A549 (cell line): ENCODE measurements around the gene LRRC4B. TPM values are rescaled to one million over a fixed set of nuclear protein-coding genes. Genes with fewer than 3 reads are reported as not detected.

Source experiments
- ATAC-seq, 2 experiments: fragments of 200-7000 bp in 1 of 2; fragments of >200 bp in 1 of 2; cut with Nextera tagmentation in 1 of 2; cut with Tn5 transposase in 1 of 2; 3 replicates each; pipeline versions ENCODE4 v1.8.0 to v1.9.1; 2018 to 2020; ENCODE audit warnings: mild to moderate bottlenecking in 1 of 2, moderate library complexity in 1 of 2
- CTCF ChIA-PET: fragments of 300-600 bp; sonication (Branson Sonifier 250); formaldehyde crosslinking; extraction: SDS; loops from one replicate; lab custom pipeline; 2021; ENCODE audit warnings: antibody characterized with exemption, inconsistent platforms; lab: Yijun Ruan, JAX
- POLR2A ChIA-PET: fragments of 350-600 bp; formaldehyde crosslinking; extraction: SDS; loops from one replicate; lab custom pipeline; 2021; ENCODE audit warnings: antibody characterized with exemption, inconsistent platforms; lab: Yijun Ruan, JAX
- DNase-seq, 2 experiments: peaks; one replicate each; pipeline versions ENCODE4 v3.0.0 to v3.0.0-alpha.2; 2011 to 2016; ENCODE audit warnings: low read depth in 1 of 2, low spot score in 1 of 2
- FAIRE-seq: peaks from 2 replicates; lab custom pipeline; 2011; peaks lifted over from hg19 to GRCh38; lab: Jason Lieb, UNC
- H3K27ac ChIP-seq, 2 experiments: fragments of >200 bp; sonication (Bioruptor Twin); formaldehyde crosslinking; 3 replicates each; pipeline ENCODE4 v1.5.1; 2016 to 2017
- H3K4me1 ChIP-seq: fragments of >200 bp; sonication (Bioruptor Twin); formaldehyde crosslinking; 3 replicates; pipeline ENCODE4 v1.6.1; 2016
- H3K4me2 ChIP-seq: fragments of >200 bp; sonication (Bioruptor Twin); formaldehyde crosslinking; 3 replicates; pipeline ENCODE4 v1.6.1; 2016
- H3K4me3 ChIP-seq: fragments of >200 bp; sonication (Bioruptor Twin); formaldehyde crosslinking; 3 replicates; pipeline ENCODE4 v1.5.1; 2016
- H3K9me3 ChIP-seq: fragments of >200 bp; sonication (Bioruptor Twin); formaldehyde crosslinking; 3 replicates; pipeline ENCODE4 v1.6.1; 2016
- CHD2 ChIP-seq: fragments of 150-350 bp; IDR thresholded peaks from 2 replicates; pipeline ENCODE4 v1.6.1; 2014; ENCODE audit warnings: low read length; ENCODE audit not compliant: partially characterized antibody
- EP300 ChIP-seq, 2 experiments: fragments of >200 bp; sonication (Bioruptor Twin); formaldehyde crosslinking; IDR thresholded peaks; 2 replicates in 1 of 2; 3 replicates in 1 of 2; pipeline ENCODE4 v1.6.1; 2016 to 2017
- ESRRA ChIP-seq: fragments of 150-350 bp; IDR thresholded peaks from 2 replicates; pipeline ENCODE4 v1.6.1; 2014; ENCODE audit warnings: mild to moderate bottlenecking, low read length, borderline replicate concordance
- HDAC2 ChIP-seq: fragments of 200-600 bp; sonication (generic); IDR thresholded peaks from 2 replicates; pipeline ENCODE4 v1.6.1; 2016
- HOXB5 ChIP-seq: fragments of 250-450 bp; sonication (Bioruptor Pico); IDR thresholded peaks from 2 replicates; pipeline ENCODE4 v1.5.0; 2020; ENCODE audit warnings: mild to moderate bottlenecking, moderate library complexity
- KDM1A ChIP-seq: fragments of 200-600 bp; sonication (generic); IDR thresholded peaks from 2 replicates; pipeline ENCODE4 v1.6.1; 2016; ENCODE audit warnings: low read depth, mild to moderate bottlenecking
- PHF8 ChIP-seq: fragments of 200-600 bp; sonication (generic); IDR thresholded peaks from 2 replicates; pipeline ENCODE4 v1.6.1; 2016; ENCODE audit warnings: low read depth, mild to moderate bottlenecking, antibody characterized with exemption, moderate library complexity, borderline replicate concordance
- POLR2AphosphoS2 ChIP-seq: conservative IDR thresholded peaks from 2 replicates; pipeline ENCODE4 v1.6.1; 2012; ENCODE audit warnings: low read length, improper control_type of control experiment, inconsistent platforms
- WGBS: methylation state at CpG from one replicate; pipeline ENCODE4 v1.1.6; 2017; ENCODE audit errors: missing lambda C conversion rate; 5-methylcytosine and 5-hydroxymethylcytosine counted together
- polyA plus RNA-seq, 4 experiments: library from polyadenylated mRNA; depleted of rRNA in 3 of 4; stranded (reverse); fragments of >200 nt; fragmentation: RNase III in 1 of 4; extraction: RNeasy Plus Mini Kit Qiagen cat#74134 plus additional on column Dnase treatment in 1 of 4; gene quantifications; 2 replicates in 3 of 4; 3 replicates in 1 of 4; pipeline ENCODE4 v1.2.3, GENCODE V29; 2011 to 2017
- TF ChIP-seq, protein P1 (sequence below): fragments of 200-600 bp; sonication (generic); IDR thresholded peaks from 2 replicates; pipeline ENCODE4 v1.6.1; 2016; ENCODE audit warnings: antibody characterized with exemption, mild to moderate bottlenecking, moderate library complexity
- TF ChIP-seq, protein P2 (sequence below): fragments of 250-450 bp; sonication (Bioruptor Pico); IDR thresholded peaks from 2 replicates; pipeline ENCODE4 v1.5.0; 2020; ENCODE audit warnings: low read depth, mild to moderate bottlenecking, moderate library complexity
- TF ChIP-seq, protein P3 (sequence below): fragments of >200 bp; sonication (Bioruptor Twin); formaldehyde crosslinking; IDR thresholded peaks from 2 replicates; pipeline ENCODE4 v1.6.1; 2016
- TF ChIP-seq, protein P4 (sequence below): fragments of 250-450 bp; sonication (Bioruptor Pico); IDR thresholded peaks from 2 replicates; pipeline ENCODE4 v1.5.0; 2021; ENCODE audit warnings: mild to moderate bottlenecking, moderate library complexity, borderline replicate concordance
- TF ChIP-seq, protein P5 (sequence below): fragments of >200 bp; sonication (Bioruptor Twin); formaldehyde crosslinking; IDR thresholded peaks from 3 replicates; pipeline ENCODE4 v1.5.1; 2016

LRRC4B gene
- polyA plus RNA-seq, 2 of the 4 experiments (the other 2 are of a cell fraction) = 0.54 to 0.97 TPM

DNA sequence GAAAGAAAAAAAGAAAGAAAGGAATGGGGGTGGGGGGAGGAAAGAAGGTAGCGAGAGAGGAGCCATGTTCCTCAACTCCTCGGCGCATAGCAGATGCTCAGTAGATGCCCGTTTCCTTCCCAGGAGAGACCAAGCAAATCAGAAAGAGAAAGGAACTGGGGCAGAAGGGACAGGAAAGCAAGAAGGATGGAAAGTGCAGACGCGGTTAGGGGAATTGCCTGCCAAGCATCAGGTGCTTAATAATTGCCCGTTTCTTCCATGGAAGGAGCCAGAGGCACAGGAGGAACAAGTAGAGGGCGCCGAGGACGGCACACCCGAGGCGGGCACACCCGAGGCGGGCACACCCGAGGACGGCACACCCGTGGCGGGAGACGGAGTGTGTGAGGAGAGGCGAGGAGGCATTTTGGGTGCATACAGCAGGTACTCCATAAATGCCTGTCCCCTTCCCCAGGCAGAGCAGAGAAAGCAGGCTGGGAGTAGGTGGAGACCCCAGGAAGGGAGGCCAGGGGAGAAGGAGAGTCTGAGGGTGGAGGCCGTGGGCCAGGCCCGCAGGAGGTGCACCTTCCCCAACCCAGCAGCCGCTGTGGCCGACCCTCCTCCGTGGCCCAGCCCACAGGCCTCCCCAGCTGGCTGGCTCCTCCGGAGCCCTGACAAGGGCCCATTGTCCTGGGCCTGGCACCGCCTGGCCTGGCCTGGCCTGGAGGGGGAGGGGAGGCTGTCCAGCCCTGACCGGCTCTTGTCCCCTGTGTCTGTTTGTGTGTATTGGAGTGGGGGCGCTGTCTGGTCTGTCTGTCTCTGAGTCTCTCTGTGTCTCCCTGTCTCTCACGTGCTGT, 71.8 kb downstream of the LRRC4B start (continued):
- TF ChIP-seq, protein P1, sequence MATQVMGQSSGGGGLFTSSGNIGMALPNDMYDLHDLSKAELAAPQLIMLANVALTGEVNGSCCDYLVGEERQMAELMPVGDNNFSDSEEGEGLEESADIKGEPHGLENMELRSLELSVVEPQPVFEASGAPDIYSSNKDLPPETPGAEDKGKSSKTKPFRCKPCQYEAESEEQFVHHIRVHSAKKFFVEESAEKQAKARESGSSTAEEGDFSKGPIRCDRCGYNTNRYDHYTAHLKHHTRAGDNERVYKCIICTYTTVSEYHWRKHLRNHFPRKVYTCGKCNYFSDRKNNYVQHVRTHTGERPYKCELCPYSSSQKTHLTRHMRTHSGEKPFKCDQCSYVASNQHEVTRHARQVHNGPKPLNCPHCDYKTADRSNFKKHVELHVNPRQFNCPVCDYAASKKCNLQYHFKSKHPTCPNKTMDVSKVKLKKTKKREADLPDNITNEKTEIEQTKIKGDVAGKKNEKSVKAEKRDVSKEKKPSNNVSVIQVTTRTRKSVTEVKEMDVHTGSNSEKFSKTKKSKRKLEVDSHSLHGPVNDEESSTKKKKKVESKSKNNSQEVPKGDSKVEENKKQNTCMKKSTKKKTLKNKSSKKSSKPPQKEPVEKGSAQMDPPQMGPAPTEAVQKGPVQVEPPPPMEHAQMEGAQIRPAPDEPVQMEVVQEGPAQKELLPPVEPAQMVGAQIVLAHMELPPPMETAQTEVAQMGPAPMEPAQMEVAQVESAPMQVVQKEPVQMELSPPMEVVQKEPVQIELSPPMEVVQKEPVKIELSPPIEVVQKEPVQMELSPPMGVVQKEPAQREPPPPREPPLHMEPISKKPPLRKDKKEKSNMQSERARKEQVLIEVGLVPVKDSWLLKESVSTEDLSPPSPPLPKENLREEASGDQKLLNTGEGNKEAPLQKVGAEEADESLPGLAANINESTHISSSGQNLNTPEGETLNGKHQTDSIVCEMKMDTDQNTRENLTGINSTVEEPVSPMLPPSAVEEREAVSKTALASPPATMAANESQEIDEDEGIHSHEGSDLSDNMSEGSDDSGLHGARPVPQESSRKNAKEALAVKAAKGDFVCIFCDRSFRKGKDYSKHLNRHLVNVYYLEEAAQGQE = no peak
- TF ChIP-seq, protein P2, sequence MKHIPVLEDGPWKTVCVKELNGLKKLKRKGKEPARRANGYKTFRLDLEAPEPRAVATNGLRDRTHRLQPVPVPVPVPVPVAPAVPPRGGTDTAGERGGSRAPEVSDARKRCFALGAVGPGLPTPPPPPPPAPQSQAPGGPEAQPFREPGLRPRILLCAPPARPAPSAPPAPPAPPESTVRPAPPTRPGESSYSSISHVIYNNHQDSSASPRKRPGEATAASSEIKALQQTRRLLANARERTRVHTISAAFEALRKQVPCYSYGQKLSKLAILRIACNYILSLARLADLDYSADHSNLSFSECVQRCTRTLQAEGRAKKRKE (CRISPR knock-in tag) = no peak
- TF ChIP-seq, protein P3, sequence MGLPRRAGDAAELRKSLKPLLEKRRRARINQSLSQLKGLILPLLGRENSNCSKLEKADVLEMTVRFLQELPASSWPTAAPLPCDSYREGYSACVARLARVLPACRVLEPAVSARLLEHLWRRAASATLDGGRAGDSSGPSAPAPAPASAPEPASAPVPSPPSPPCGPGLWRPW = no peak
- no peak for TF ChIP-seq CHD2

DNA sequence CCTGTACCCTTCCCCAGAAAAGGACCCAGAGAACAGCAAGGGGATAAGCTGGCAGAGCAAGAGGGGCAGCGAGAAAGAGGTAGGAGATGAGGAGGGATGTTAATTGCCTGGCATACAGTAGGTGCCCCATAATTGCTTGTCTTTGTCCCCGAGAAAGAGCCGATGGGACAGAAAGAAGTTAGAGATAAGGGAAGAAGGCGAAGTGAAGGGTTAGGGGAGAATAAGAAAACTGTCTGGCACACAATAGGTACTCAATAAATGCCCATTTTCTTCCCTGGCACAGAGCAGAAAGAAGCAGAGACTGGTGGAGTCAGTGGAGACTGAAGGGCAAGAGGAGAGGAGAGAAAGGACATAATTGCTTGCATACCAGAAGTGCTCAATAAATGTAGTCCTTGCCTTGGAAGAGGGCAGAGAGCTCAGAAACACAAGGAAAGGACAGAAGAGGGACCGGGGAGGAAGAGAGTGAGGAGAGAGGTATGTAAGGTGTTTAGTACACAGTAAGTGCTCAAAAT, 73.2 kb downstream of the LRRC4B start:
- FAIRE-seq (no peak), ATAC-seq (no peak), DNase-seq (no peak)
- H3K4me1 ChIP-seq = peaks cover 11% of the 10 kb centered on the region
- H3K27ac ChIP-seq = no peak overlapping the region
- TF ChIP-seq, protein P4, sequence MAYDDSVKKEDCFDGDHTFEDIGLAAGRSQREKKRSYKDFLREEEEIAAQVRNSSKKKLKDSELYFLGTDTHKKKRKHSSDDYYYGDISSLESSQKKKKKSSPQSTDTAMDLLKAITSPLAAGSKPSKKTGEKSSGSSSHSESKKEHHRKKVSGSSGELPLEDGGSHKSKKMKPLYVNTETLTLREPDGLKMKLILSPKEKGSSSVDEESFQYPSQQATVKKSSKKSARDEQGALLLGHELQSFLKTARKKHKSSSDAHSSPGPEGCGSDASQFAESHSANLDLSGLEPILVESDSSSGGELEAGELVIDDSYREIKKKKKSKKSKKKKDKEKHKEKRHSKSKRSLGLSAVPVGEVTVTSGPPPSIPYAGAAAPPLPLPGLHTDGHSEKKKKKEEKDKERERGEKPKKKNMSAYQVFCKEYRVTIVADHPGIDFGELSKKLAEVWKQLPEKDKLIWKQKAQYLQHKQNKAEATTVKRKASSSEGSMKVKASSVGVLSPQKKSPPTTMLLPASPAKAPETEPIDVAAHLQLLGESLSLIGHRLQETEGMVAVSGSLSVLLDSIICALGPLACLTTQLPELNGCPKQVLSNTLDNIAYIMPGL (CRISPR knock-in tag) = no peak
- no peak for TF ChIP-seq EP300 (IDR thresholded peaks at IDR 0.05)
- no peak for TF ChIP-seq ESRRA
- no peak for TF ChIP-seq PHF8
- no peak for TF ChIP-seq POLR2AphosphoS2
- TF ChIP-seq, protein P5, sequence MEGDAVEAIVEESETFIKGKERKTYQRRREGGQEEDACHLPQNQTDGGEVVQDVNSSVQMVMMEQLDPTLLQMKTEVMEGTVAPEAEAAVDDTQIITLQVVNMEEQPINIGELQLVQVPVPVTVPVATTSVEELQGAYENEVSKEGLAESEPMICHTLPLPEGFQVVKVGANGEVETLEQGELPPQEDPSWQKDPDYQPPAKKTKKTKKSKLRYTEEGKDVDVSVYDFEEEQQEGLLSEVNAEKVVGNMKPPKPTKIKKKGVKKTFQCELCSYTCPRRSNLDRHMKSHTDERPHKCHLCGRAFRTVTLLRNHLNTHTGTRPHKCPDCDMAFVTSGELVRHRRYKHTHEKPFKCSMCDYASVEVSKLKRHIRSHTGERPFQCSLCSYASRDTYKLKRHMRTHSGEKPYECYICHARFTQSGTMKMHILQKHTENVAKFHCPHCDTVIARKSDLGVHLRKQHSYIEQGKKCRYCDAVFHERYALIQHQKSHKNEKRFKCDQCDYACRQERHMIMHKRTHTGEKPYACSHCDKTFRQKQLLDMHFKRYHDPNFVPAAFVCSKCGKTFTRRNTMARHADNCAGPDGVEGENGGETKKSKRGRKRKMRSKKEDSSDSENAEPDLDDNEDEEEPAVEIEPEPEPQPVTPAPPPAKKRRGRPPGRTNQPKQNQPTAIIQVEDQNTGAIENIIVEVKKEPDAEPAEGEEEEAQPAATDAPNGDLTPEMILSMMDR = no peak
- TF ChIP-seq KDM1A = no peak
- TF ChIP-seq, protein P1 = no peak
- TF ChIP-seq HDAC2 = no peak
- no peak for TF ChIP-seq HOXB5 (CRISPR knock-in tag)
- TF ChIP-seq, protein P3 = no peak
- no peak overlapping the region for H3K4me2 ChIP-seq
- no peaks in the 10 kb centered on the region for H3K9me3 ChIP-seq
- ChIA-PET CTCF (interaction anchor here (1.0 to 1.5 kb wide), 2 partner anchors 8 to 15 kb away, joined by 3 to 4 read pairs; no protein-coding TSS in a partner anchor), POLR2A (no interaction called here)
- WGBS = 81% methylated on average over 5 of the region's 5 CpGs
- H3K4me3 ChIP-seq = no peak overlapping the region
